ENCODE measurements around the gene PP2D1. TPM values are rescaled to one million over a fixed set of nuclear protein-coding genes. Genes with fewer than 3 reads are reported as not detected.

Gene PP2D1
- total and polyA plus RNA-seq, 9 of the 15 experiments (the other 6 are each of a cell fraction or from before 2014, with no cell fraction given): 0.07 to 0.10 TPM; not detected in 7

- TF ChIP-seq CLOCK (CRISPR knock-in tag; IDR thresholded peaks at IDR 0.05; ENCODE audit: borderline replicate concordance): no peak
- no peak for TF ChIP-seq ZFP91 (CRISPR knock-in tag; IDR thresholded peaks at IDR 0.05)
- no peak for TF ChIP-seq MAFF (IDR thresholded peaks at IDR 0.05; ENCODE audit: low read length)
- TF ChIP-seq PML (IDR thresholded peaks at IDR 0.05; ENCODE audit: low read length): peak; percentile 64; the same call in 1 of the 2 replicates
- TF ChIP-seq KDM4B (IDR thresholded peaks at IDR 0.05; ENCODE audit: borderline replicate concordance in 2 of 2, low read depth in 1 of 2): no peak
- no peak for TF ChIP-seq SIX5 (IDR thresholded peaks at IDR 0.05; ENCODE audit: borderline replicate concordance in 1 of 2, insufficient read depth in 1 of 2, low read depth in 1 of 2, low read length in 2 of 2)
- 0 out of 6 replicates have a peak, but pooled peaks of 1 of the 3 experiments have one; percentile 30 for TF ChIP-seq ZBTB11 (CRISPR knock-in tag; IDR thresholded peaks at IDR 0.05)
- TF ChIP-seq ELK1 (CRISPR knock-in tag; IDR thresholded peaks at IDR 0.05): no peak
- TF ChIP-seq RBBP5 (IDR thresholded peaks at IDR 0.05; ENCODE audit: borderline replicate concordance, insufficient read depth, low read length, poor library complexity, severe bottlenecking): no peak
- peak; percentile 86 for TF ChIP-seq CTBP1 (IDR thresholded peaks at IDR 0.05; ENCODE audit: borderline replicate concordance)
- no peak for TF ChIP-seq ZFX (CRISPR knock-in tag; IDR thresholded peaks at IDR 0.05)
- no peak for TF ChIP-seq ZNF76 (CRISPR knock-in tag; IDR thresholded peaks at IDR 0.05; ENCODE audit: borderline replicate concordance)
- no peak for TF ChIP-seq POLR2B (IDR thresholded peaks at IDR 0.05; ENCODE audit: low read depth, partially characterized antibody)
- TF ChIP-seq NBN (IDR thresholded peaks at IDR 0.05; ENCODE audit: low read depth): no peak; the same call in none of the 2 replicates
- TF ChIP-seq GABPB1 (CRISPR knock-in tag; IDR thresholded peaks at IDR 0.05): no peak
- no peak for TF ChIP-seq TRIM28 (IDR thresholded peaks at IDR 0.05)
- peak; percentile 23 for TF ChIP-seq FOS (IDR thresholded peaks at IDR 0.05; ENCODE audit: extremely low read depth, insufficient read length)
Observed at GRCh38 chr3:19937459-19938294, 74.4 kb downstream of the PP2D1 start (continued).

All from K562 (cell line).